K562 (cell line): ENCODE data around the gene RASD1. TPM values are rescaled to one million over a fixed set of nuclear protein-coding genes. Genes with fewer than 3 reads are reported as not detected.
A peak's percentile ranks its signal among the peaks of the same experiment; 100 is the strongest.

Experiments used
- CTCFL ChIP-seq: IDR thresholded peaks from 2 replicates; pipeline ENCODE4 v1.6.1; 2011; ENCODE audit warnings: borderline replicate concordance, low read depth, mild to moderate bottlenecking, moderate library complexity, low read length; ENCODE audit not compliant: insufficient read depth, poor library complexity, severe bottlenecking
- E2F6 ChIP-seq, 2 experiments: IDR thresholded peaks; 2 replicates each; pipeline ENCODE4 v1.6.1; 2011; ENCODE audit warnings: borderline replicate concordance in 1 of 2, control low read depth in 1 of 2, low read depth in 1 of 2, low read length in 1 of 2, mild to moderate bottlenecking in 1 of 2, mixed read lengths in 1 of 2, moderate library complexity in 1 of 2; ENCODE audit not compliant: insufficient read depth in 1 of 2, insufficient read length in 1 of 2, poor library complexity in 1 of 2, severe bottlenecking in 1 of 2; ENCODE audit errors: extremely low read depth in 1 of 2
- HOXB6 ChIP-seq: fragments of 250-450 bp; sonication (Bioruptor Pico); IDR thresholded peaks from 2 replicates; pipeline ENCODE4 v1.5.1; 2022; ENCODE audit warnings: mild to moderate bottlenecking, borderline replicate concordance
- POLR3A ChIP-seq: IDR thresholded peaks from 2 replicates; pipeline ENCODE4 v1.6.1; 2011; ENCODE audit warnings: borderline replicate concordance, mild to moderate bottlenecking, moderate library complexity; ENCODE audit not compliant: insufficient read length, insufficient read depth; ENCODE audit errors: extremely low read depth
- STAT6 ChIP-seq: sonication (generic); formaldehyde crosslinking; IDR thresholded peaks from 2 replicates; pipeline ENCODE4 v1.8.1; 2023; ENCODE audit warnings: mild to moderate bottlenecking, missing genetic modification reagents
- TCF7 ChIP-seq: sonication (generic); IDR thresholded peaks from 2 replicates; pipeline ENCODE4 v1.6.1; 2016; ENCODE audit warnings: antibody characterized with exemption, borderline replicate concordance
- ZNF277 ChIP-seq: fragments of 250-450 bp; sonication (Bioruptor Pico); IDR thresholded peaks from 2 replicates; pipeline ENCODE4 v1.8.0; 2022; ENCODE audit warnings: inconsistent platforms, mild to moderate bottlenecking, moderate library complexity, borderline replicate concordance
- polyA plus RNA-seq, 8 experiments: library from polyadenylated mRNA; depleted of rRNA in 4 of 8; stranded (reverse) in 5 of 8; unstranded in 3 of 8; fragments of >200 nt; fragmentation: Nextera tagmentation in 2 of 8; fragmentation: Illumina TruSeq in 1 of 8; extraction: Ambion mirVana in 2 of 8; extraction: Trizol in 1 of 8; gene quantifications; 2 replicates each; pipeline versions ENCODE4 v1.2.1 to v1.2.3, GENCODE V29; 2011 to 2014; ENCODE audit warnings: inconsistent platforms in 1 of 8, missing spikeins in 1 of 8
- total RNA-seq, 7 experiments: library from RNA; depleted of rRNA in 6 of 7; stranded (reverse); fragments of >200 nt in 6 of 7; fragmentation: Illumina TruSeq in 2 of 7; extraction: Trizol in 2 of 7; gene quantifications; 2 replicates each; pipeline versions ENCODE4 v1.2.1 to v1.2.3, GENCODE V29; 2011 to 2021; ENCODE audit warnings: low replicate concordance in 1 of 7
- TF ChIP-seq, protein P1 (sequence below): sonication (generic); formaldehyde crosslinking; IDR thresholded peaks from 2 replicates; pipeline ENCODE4 v1.8.0; 2022; ENCODE audit warnings: missing genetic modification reagents, mild to moderate bottlenecking, borderline replicate concordance
- TF ChIP-seq, protein P2 (sequence below): fragments of 150-350 bp; IDR thresholded peaks from 2 replicates; pipeline ENCODE4 v1.6.1; 2014; ENCODE audit warnings: low read depth, mild to moderate bottlenecking, low read length, borderline replicate concordance

Gene RASD1
- total and polyA plus RNA-seq, 9 of the 15 experiments (the other 6 are each of a cell fraction or from before 2014, with no cell fraction given) = 0.11 TPM; not detected in 8

- no peak for TF ChIP-seq HOXB6 (CRISPR knock-in tag)
- TF ChIP-seq, protein P1, sequence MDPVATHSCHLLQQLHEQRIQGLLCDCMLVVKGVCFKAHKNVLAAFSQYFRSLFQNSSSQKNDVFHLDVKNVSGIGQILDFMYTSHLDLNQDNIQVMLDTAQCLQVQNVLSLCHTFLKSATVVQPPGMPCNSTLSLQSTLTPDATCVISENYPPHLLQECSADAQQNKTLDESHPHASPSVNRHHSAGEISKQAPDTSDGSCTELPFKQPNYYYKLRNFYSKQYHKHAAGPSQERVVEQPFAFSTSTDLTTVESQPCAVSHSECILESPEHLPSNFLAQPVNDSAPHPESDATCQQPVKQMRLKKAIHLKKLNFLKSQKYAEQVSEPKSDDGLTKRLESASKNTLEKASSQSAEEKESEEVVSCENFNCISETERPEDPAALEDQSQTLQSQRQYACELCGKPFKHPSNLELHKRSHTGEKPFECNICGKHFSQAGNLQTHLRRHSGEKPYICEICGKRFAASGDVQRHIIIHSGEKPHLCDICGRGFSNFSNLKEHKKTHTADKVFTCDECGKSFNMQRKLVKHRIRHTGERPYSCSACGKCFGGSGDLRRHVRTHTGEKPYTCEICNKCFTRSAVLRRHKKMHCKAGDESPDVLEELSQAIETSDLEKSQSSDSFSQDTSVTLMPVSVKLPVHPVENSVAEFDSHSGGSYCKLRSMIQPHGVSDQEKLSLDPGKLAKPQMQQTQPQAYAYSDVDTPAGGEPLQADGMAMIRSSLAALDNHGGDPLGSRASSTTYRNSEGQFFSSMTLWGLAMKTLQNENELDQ (CRISPR knock-in tag) = 0 out of 2 replicates have a peak, but pooled peaks have one; percentile 41
- no peak for TF ChIP-seq CTCFL
- TF ChIP-seq, protein P2, sequence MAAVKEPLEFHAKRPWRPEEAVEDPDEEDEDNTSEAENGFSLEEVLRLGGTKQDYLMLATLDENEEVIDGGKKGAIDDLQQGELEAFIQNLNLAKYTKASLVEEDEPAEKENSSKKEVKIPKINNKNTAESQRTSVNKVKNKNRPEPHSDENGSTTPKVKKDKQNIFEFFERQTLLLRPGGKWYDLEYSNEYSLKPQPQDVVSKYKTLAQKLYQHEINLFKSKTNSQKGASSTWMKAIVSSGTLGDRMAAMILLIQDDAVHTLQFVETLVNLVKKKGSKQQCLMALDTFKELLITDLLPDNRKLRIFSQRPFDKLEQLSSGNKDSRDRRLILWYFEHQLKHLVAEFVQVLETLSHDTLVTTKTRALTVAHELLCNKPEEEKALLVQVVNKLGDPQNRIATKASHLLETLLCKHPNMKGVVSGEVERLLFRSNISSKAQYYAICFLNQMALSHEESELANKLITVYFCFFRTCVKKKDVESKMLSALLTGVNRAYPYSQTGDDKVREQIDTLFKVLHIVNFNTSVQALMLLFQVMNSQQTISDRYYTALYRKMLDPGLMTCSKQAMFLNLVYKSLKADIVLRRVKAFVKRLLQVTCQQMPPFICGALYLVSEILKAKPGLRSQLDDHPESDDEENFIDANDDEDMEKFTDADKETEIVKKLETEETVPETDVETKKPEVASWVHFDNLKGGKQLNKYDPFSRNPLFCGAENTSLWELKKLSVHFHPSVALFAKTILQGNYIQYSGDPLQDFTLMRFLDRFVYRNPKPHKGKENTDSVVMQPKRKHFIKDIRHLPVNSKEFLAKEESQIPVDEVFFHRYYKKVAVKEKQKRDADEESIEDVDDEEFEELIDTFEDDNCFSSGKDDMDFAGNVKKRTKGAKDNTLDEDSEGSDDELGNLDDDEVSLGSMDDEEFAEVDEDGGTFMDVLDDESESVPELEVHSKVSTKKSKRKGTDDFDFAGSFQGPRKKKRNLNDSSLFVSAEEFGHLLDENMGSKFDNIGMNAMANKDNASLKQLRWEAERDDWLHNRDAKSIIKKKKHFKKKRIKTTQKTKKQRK = no peak
- TF ChIP-seq TCF7 = no peak
- TF ChIP-seq ZNF277 = no peak
- TF ChIP-seq STAT6 (CRISPR knock-in tag) = no peak
- no peak for TF ChIP-seq POLR3A
- peak in 1 of 2 experiments; percentile 52 for TF ChIP-seq E2F6 (IDR thresholded peaks at IDR 0.05; ENCODE audit: borderline replicate concordance in 1 of 2, extremely low read depth in 1 of 2, insufficient read depth in 1 of 2, insufficient read length in 1 of 2, low read depth in 1 of 2, low read length in 1 of 2, poor library complexity in 1 of 2, severe bottlenecking in 1 of 2)
These were observed 19.2 kb downstream of the RASD1 start, which contains the start of gene MED9 (continued) for GRCh38 chr17:17476865-17477467.
